Uterus (tissue), 2 donors: ENCODE measurements around the gene RETNLB.

Source experiments
- CTCF ChIP-seq, 4 experiments: fragments of 200-600 bp in 2 of 4; fragments of 450-650 bp in 2 of 4; sonication (generic) in 2 of 4; IDR thresholded peaks; one replicate each; pipeline ENCODE4 v1.5.1; 2016 to 2019; ENCODE audit warnings: antibody characterized with exemption in 4 of 4, mild to moderate bottlenecking in 2 of 4, moderate library complexity in 1 of 4
- POLR2A ChIP-seq, 2 donors: fragments of 450-650 bp; IDR thresholded peaks; one replicate each; pipeline ENCODE4 v1.6.1; 2016; ENCODE audit warnings: antibody characterized with exemption in 2 of 2, mild to moderate bottlenecking in 1 of 2, moderate library complexity in 1 of 2

GRCh38 chr3:108713816-108714215, 43.4 kb downstream of the RETNLB start:
- TF ChIP-seq CTCF (IDR thresholded peaks at IDR 0.05) (no peak), POLR2A (IDR thresholded peaks at IDR 0.05) (no peak)
